ENCODE measurements around the gene RASAL3.

Gene RASAL3

DNA sequence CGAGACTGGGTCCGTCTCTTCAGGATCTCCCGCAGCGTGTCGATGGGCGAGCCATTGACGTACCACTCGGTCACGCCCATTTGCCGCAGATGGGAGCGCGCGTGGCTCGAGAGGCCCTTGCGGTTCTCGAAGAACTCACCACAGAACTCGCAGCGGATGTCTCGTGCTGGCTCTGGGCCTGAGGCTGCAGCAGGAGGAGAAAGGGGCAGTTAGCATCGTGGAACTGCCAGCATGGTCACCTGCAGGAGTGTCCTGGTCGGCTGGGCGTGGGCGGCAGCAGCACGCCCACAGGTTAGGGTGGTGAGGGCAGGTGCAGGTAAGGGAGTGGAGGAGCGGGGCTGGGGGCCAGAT lies 37.0 kb downstream of the RASAL3 start:
- Histone ChIP-seq H4K20me1 (ENCODE audit: insufficient read depth, low read length) (peaks cover 15% of the 10 kb centered on the region; the same call in 1 of the 2 replicates), H3K4me1 (ENCODE audit: low read length) (peaks cover 11% of the 10 kb centered on the region), H3K9ac (ENCODE audit: low read length) (no peak overlapping the region), H3K4me3 (ENCODE audit: low read length) (no peak overlapping the region), H3K27me3 (ENCODE audit: low read depth, low read length) (no peaks in the 10 kb centered on the region), H3K36me3 (replicated peaks; ENCODE audit: low read depth, low read length) (peaks cover 56% of the 10 kb centered on the region), H2AFZ (ENCODE audit: low read depth, low read length) (no peak overlapping the region), H3K9me3 (ENCODE audit: insufficient read depth, low read length) (no peaks in the 10 kb centered on the region), H3K27ac (ENCODE audit: low read length) (no peak overlapping the region), H3K4me2 (ENCODE audit: low read length) (no peak overlapping the region), H3K79me2 (ENCODE audit: low read length) (peaks cover 55% of the 10 kb centered on the region)
- TF ChIP-seq, protein P1, sequence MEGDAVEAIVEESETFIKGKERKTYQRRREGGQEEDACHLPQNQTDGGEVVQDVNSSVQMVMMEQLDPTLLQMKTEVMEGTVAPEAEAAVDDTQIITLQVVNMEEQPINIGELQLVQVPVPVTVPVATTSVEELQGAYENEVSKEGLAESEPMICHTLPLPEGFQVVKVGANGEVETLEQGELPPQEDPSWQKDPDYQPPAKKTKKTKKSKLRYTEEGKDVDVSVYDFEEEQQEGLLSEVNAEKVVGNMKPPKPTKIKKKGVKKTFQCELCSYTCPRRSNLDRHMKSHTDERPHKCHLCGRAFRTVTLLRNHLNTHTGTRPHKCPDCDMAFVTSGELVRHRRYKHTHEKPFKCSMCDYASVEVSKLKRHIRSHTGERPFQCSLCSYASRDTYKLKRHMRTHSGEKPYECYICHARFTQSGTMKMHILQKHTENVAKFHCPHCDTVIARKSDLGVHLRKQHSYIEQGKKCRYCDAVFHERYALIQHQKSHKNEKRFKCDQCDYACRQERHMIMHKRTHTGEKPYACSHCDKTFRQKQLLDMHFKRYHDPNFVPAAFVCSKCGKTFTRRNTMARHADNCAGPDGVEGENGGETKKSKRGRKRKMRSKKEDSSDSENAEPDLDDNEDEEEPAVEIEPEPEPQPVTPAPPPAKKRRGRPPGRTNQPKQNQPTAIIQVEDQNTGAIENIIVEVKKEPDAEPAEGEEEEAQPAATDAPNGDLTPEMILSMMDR (IDR thresholded peaks at IDR 0.05; ENCODE audit: low read depth, low read length): no peak
- TF ChIP-seq EZH2phosphoT487 (IDR thresholded peaks at IDR 0.05; ENCODE audit: low read depth): no peak

DNA sequence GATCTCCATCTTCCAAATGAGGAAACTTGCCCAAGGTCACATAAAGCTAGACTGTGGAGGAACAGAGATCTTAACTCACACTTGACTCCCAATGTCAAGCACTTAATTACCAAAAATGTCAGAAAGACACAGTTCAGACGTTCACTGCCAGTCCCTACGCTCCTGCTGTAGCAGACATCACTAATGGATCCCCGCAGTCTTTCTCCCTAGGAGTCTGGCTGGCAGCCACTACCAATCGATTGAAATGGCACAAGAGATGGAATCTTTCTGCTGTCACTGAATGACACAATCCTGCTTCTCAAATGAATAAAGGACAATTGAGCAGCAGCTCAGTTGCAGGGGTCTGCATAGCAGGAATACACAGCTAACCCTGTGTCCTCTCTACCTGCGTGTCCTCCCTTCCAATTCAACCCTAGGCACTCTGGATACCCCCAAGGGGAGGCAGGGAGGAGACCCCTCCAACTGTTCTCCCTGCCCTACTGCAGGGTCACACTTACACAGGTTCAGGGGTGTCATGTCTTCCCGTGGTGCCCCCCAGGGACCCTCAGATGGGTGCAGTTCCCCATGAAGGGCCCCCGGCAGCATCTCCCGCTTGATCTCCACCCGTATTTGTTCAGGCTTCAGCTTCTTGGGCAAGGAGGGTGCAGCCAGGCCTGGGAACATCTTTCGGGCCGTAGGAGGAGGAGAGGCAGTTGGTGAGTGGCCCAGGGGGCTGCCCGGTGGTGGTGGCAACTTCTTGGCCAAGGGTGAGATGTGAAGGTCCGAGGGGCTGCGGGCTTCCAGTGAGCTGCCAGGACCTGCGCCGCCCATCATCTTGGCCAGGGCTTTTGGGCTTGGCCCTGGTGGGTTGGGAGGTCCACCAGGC lies 37.6 kb downstream of the RASAL3 start:
- Histone ChIP-seq H2AFZ (ENCODE audit: low read depth, low read length) (no peak overlapping the region), H3K4me3 (ENCODE audit: low read length) (no peak overlapping the region), H3K4me1 (ENCODE audit: low read length) (peaks cover 11% of the 10 kb centered on the region), H3K9me3 (ENCODE audit: insufficient read depth, low read length) (no peaks in the 10 kb centered on the region), H3K27me3 (ENCODE audit: low read depth, low read length) (no peaks in the 10 kb centered on the region), H3K36me3 (replicated peaks; ENCODE audit: low read depth, low read length) (peaks cover 56% of the 10 kb centered on the region), H4K20me1 (ENCODE audit: insufficient read depth, low read length) (peaks cover 15% of the 10 kb centered on the region; the same call in 1 of the 2 replicates), H3K4me2 (ENCODE audit: low read length) (no peak overlapping the region), H3K27ac (ENCODE audit: low read length) (no peak overlapping the region), H3K9ac (ENCODE audit: low read length) (no peak overlapping the region), H3K79me2 (ENCODE audit: low read length) (peaks cover 49% of the 10 kb centered on the region)
- TF ChIP-seq EZH2phosphoT487 (IDR thresholded peaks at IDR 0.05; ENCODE audit: low read depth): no peak
- TF ChIP-seq, protein P1 (IDR thresholded peaks at IDR 0.05; ENCODE audit: low read depth, low read length): no peak

DNA sequence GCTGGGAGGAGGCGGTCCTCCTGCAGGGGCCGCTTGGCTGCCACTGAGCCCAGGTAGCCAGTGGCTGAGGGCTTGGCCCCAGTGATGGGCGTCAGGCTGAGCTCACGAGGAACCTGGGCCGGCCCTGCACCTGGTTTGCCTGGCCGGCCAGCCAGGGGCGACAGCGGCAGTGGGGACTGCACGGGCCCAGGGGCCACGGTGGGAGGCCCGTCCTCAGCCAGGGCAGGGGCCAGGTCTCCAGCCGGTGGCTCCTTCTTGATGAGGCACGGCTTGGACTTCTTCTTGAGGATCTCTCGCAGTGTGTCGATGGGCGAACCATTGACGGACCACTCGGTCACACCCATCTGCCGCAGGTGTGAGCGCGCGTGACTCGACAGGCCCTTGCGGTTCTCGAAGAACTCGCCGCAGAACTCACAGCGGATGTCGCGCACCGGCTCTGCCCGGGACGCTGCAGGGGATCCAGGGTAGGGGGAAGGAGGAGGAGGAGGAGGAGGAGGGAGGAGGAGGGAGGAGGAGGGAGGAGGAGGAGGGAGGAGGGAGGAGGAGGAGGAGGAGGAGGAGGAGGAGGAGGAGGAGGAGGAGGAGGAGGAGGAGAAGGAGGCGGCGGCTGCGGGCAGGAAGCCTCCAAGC lies 38.9 kb downstream of the RASAL3 start:
- Histone ChIP-seq H3K27ac (ENCODE audit: low read length) (no peak overlapping the region), H3K9ac (ENCODE audit: low read length) (no peak overlapping the region), H2AFZ (ENCODE audit: low read depth, low read length) (no peak overlapping the region), H3K79me2 (ENCODE audit: low read length) (peaks cover 36% of the 10 kb centered on the region), H3K27me3 (ENCODE audit: low read depth, low read length) (no peaks in the 10 kb centered on the region), H3K9me3 (ENCODE audit: insufficient read depth, low read length) (no peaks in the 10 kb centered on the region), H3K4me1 (ENCODE audit: low read length) (no peaks in the 10 kb centered on the region), H3K4me2 (ENCODE audit: low read length) (no peak overlapping the region), H3K4me3 (ENCODE audit: low read length) (no peak overlapping the region), H4K20me1 (ENCODE audit: insufficient read depth, low read length) (0 out of 2 replicates have a peak, but pooled peaks cover 9% of the 10 kb centered on the region), H3K36me3 (replicated peaks; ENCODE audit: low read depth, low read length) (peaks cover 53% of the 10 kb centered on the region)
- TF ChIP-seq EZH2phosphoT487 (IDR thresholded peaks at IDR 0.05; ENCODE audit: low read depth): no peak
- TF ChIP-seq, protein P1 (IDR thresholded peaks at IDR 0.05; ENCODE audit: low read depth, low read length): no peak

DNA sequence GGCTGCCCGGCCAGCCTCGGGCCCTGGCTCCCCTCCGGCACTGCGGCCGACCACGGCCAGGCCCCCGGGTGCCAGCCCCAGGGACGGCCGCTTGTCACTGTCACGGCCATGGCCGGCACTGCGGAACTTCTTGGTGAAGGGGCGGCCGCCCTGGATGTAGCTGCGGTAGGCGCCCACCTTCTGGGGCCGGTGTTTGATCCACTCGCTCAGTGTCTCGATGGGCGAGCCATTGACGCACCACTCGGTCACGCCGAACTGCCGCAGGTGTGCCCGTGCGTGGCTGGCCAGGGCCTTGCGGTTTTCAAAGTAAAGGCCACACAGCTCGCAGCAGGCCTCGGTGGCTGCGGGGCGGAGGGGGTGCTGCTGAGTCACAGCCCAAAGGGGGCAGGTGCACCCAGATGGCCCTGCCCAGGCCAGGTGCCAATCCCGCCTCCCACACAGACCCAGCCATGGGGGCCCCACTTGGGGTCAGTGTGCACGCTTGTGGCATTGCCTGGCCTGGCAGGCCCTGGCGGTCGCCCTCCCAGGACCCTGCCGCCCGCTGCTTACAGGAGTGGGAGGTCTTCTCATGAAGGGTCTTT lies 39.6 kb downstream of the RASAL3 start:
- peaks cover 50% of the 10 kb centered on the region for H3K36me3 ChIP-seq (replicated peaks; ENCODE audit: low read depth, low read length)
- TF ChIP-seq, protein P1 (IDR thresholded peaks at IDR 0.05; ENCODE audit: low read depth, low read length): no peak
- no peak for TF ChIP-seq EZH2phosphoT487 (IDR thresholded peaks at IDR 0.05; ENCODE audit: low read depth)
- no peak overlapping the region for H3K4me2 ChIP-seq (ENCODE audit: low read length)
- H2AFZ ChIP-seq (ENCODE audit: low read depth, low read length): no peak overlapping the region
- H3K9me3 ChIP-seq (ENCODE audit: insufficient read depth, low read length): no peaks in the 10 kb centered on the region
- H3K4me3 ChIP-seq (ENCODE audit: low read length): no peak overlapping the region
- peaks cover 30% of the 10 kb centered on the region for H3K79me2 ChIP-seq (ENCODE audit: low read length)
- no peak overlapping the region for H3K27ac ChIP-seq (ENCODE audit: low read length)
- H3K9ac ChIP-seq (ENCODE audit: low read length): no peak overlapping the region
- no peaks in the 10 kb centered on the region for H3K27me3 ChIP-seq (ENCODE audit: low read depth, low read length)
- H3K4me1 ChIP-seq (ENCODE audit: low read length): peaks cover 1% of the 10 kb centered on the region
- H4K20me1 ChIP-seq (ENCODE audit: insufficient read depth, low read length): 0 out of 2 replicates have a peak, but pooled peaks cover 9% of the 10 kb centered on the region
